ENCODE results near the gene CLUH. TPM values are rescaled to one million over a fixed set of nuclear protein-coding genes. Genes with fewer than 3 reads are reported as not detected.

Gene CLUH
- total RNA-seq, 1 experiment from 2014 or later = 161 TPM

DNA sequence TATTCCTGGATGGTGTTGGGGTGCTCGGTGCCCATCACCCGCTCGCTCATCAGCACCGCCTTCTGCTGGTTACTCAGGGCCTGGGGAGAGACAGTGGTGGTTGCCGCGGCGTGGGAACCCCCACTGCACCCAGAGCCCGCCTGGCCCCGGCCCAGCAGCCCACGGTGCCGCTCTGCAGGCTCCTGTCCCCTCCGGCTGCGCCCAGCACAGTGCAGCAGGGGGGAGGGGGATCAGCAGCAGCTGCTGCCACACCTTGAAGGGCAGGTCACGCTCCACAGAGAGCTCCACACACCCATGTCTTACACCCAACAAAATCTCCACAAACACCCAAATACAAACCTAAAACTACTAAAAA is 18.8 kb downstream of the CLUH start:
- H3K27ac Mint-ChIP-seq (ENCODE audit: unreplicated experiment) = no peak overlapping the region
- no peaks in the 10 kb centered on the region for H3K4me1 ChIP-seq
- H3K36me3 ChIP-seq (ENCODE audit: control insufficient read depth, insufficient read depth, low read length) = peaks cover 4% of the 10 kb centered on the region
- no TSS peak for BruUV-seq (replicated peaks)
- ChIA-PET POLR2A (interaction anchor here (0.6 kb wide), 1 partner anchor 1447 kb away, joined by 3 read pairs; no protein-coding TSS in a partner anchor), CTCF (no interaction called here)
- H3K9me3 ChIP-seq = no peaks in the 10 kb centered on the region
- H3K9me3 Mint-ChIP-seq (ENCODE audit: unreplicated experiment) = no peaks in the 10 kb centered on the region
- H3K27me3 Mint-ChIP-seq (ENCODE audit: insufficient read depth, unreplicated experiment) = no peaks in the 10 kb centered on the region
- TF ChIP-seq, protein P1, sequence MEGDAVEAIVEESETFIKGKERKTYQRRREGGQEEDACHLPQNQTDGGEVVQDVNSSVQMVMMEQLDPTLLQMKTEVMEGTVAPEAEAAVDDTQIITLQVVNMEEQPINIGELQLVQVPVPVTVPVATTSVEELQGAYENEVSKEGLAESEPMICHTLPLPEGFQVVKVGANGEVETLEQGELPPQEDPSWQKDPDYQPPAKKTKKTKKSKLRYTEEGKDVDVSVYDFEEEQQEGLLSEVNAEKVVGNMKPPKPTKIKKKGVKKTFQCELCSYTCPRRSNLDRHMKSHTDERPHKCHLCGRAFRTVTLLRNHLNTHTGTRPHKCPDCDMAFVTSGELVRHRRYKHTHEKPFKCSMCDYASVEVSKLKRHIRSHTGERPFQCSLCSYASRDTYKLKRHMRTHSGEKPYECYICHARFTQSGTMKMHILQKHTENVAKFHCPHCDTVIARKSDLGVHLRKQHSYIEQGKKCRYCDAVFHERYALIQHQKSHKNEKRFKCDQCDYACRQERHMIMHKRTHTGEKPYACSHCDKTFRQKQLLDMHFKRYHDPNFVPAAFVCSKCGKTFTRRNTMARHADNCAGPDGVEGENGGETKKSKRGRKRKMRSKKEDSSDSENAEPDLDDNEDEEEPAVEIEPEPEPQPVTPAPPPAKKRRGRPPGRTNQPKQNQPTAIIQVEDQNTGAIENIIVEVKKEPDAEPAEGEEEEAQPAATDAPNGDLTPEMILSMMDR (IDR thresholded peaks at IDR 0.05; ENCODE audit: insufficient read depth in 1 of 2, low read depth in 1 of 2, low read length in 1 of 2, severe bottlenecking in 1 of 2, unreplicated experiment in 1 of 2) = no peak
- no peak for DNase-seq
- intact Hi-C loops (cut with micrococcal nuclease; ENCODE audit: unreplicated experiment) = no loop called here
- H3K4me1 Mint-ChIP-seq (ENCODE audit: low read depth, unreplicated experiment) = no peaks in the 10 kb centered on the region
- no peak overlapping the region for H3K4me3 Mint-ChIP-seq (ENCODE audit: unreplicated experiment)
- H3K27me3 ChIP-seq (replicated peaks; ENCODE audit: control insufficient read depth, insufficient read depth, low read length) = no peaks in the 10 kb centered on the region
- no peak overlapping the region for H3K4me3 ChIP-seq (ENCODE audit: low read depth, low read length)
- H3K36me3 Mint-ChIP-seq (ENCODE audit: insufficient read depth, unreplicated experiment) = peaks cover 82% of the 10 kb centered on the region

DNA sequence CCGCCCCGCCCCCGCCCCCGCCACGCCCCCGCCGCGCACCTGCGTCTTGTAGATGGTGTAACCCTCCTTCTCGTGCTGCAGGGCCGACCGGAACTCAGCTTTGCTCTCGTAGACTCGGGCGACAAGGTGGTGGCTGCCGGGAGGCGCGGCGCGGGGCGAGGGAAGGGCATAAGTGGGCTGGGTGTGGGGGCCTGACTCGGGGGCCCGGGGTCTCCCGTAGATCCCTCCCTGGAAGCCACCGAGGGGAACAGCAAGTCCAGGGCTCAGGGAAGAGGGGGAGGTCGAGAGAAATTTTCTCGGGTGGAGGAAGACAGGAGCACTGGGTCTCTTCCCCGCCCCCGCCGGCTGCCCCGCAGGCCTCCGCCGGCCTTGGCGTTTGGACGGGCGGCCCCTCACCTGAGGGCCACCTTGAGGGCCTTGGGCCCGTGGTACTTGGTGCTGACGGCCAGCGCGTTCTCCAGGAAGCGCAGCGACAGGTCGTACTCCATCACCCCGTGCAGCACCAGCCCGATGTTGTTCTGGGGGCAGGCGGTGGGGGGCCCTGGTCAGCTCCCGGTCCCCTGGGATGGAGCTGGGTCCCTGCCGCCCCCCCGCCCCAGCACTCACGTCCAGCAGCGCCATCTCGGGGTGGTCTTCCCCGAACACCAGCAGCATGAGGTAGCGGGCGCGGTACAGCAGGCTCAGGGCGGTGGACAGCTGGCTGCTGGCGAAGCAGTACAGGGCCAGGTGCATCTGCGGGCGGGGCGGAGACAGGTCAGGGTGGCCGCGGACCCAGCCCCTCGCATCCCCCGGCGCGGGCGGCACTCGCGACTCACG is 19.4 kb downstream of the CLUH start:
- TF ChIP-seq, protein P1 (IDR thresholded peaks at IDR 0.05; ENCODE audit: insufficient read depth in 1 of 2, low read depth in 1 of 2, low read length in 1 of 2, severe bottlenecking in 1 of 2, unreplicated experiment in 1 of 2) = no peak
- intact Hi-C loops (cut with micrococcal nuclease; ENCODE audit: unreplicated experiment) = no loop called here
- BruUV-seq (replicated peaks) = no TSS peak
- H3K4me3 ChIP-seq (ENCODE audit: low read depth, low read length) = no peak overlapping the region
- H3K27me3 ChIP-seq (replicated peaks; ENCODE audit: control insufficient read depth, insufficient read depth, low read length) = no peaks in the 10 kb centered on the region
- no peaks in the 10 kb centered on the region for H3K9me3 ChIP-seq
- Mint-ChIP-seq H3K36me3 (ENCODE audit: insufficient read depth, unreplicated experiment) (peaks cover 82% of the 10 kb centered on the region), H3K4me3 (ENCODE audit: unreplicated experiment) (no peak overlapping the region), H3K27me3 (ENCODE audit: insufficient read depth, unreplicated experiment) (no peaks in the 10 kb centered on the region), H3K27ac (ENCODE audit: unreplicated experiment) (no peak overlapping the region), H3K4me1 (ENCODE audit: low read depth, unreplicated experiment) (no peaks in the 10 kb centered on the region), H3K9me3 (ENCODE audit: unreplicated experiment) (no peaks in the 10 kb centered on the region)
- H3K36me3 ChIP-seq (ENCODE audit: control insufficient read depth, insufficient read depth, low read length) = peaks cover 2% of the 10 kb centered on the region
- no peaks in the 10 kb centered on the region for H3K4me1 ChIP-seq
- ChIA-PET POLR2A (interaction anchor here (0.6 kb wide), 1 partner anchor 1448 kb away, joined by 3 read pairs; no protein-coding TSS in a partner anchor), CTCF (no interaction called here)
- DNase-seq = no peak

DNA sequence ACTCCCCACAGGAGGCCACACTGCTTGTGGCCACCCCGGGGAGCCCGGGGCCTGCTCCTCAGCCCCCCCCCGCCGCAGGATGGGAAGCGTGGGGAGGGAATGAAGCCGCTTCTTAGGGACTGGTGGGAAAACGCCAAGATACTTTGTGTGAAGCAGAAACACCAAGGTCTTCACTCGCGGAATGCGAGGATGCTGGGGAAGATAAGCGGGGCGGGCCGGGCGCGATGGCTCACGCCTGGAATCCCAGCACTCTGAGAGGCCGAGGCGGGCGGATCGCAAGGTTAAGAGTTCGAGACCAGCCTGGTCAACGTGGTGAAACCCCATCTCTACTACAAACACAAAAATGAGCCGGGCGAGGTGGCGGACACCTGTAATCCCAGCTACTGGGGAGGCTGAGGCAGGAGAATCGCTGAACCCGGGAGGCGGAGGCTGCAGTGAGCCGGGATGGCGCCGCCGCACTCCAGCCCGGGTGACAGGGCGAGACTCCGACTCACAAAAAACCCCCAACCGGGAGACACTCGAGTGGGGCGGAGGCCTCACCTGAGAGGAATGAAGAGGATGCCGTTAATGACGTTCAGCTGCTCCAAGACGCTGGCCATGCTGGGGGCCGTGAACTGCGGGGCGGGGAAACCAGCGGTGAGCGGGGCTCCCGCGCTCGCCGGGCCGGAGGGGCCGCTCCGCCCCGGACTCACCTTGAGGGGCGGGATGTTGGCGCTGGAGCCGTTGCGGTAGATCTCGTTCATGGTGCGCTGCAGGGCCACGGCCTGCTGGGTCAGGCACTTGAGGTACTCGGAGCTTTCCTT is 20.3 kb downstream of the CLUH start:
- no peaks in the 10 kb centered on the region for H3K4me1 Mint-ChIP-seq (ENCODE audit: low read depth, unreplicated experiment)
- no peaks in the 10 kb centered on the region for H3K4me1 ChIP-seq
- ChIA-PET POLR2A (no interaction called here), CTCF (no interaction called here)
- no peaks in the 10 kb centered on the region for H3K27me3 ChIP-seq (replicated peaks; ENCODE audit: control insufficient read depth, insufficient read depth, low read length)
- no peak for DNase-seq
- TF ChIP-seq, protein P1 (IDR thresholded peaks at IDR 0.05; ENCODE audit: insufficient read depth in 1 of 2, low read depth in 1 of 2, low read length in 1 of 2, severe bottlenecking in 1 of 2, unreplicated experiment in 1 of 2) = no peak
- BruUV-seq (replicated peaks) = no TSS peak
- no peaks in the 10 kb centered on the region for H3K9me3 Mint-ChIP-seq (ENCODE audit: unreplicated experiment)
- no peak overlapping the region for H3K4me3 Mint-ChIP-seq (ENCODE audit: unreplicated experiment)
- no peak overlapping the region for H3K4me3 ChIP-seq (ENCODE audit: low read depth, low read length)
- H3K36me3 Mint-ChIP-seq (ENCODE audit: insufficient read depth, unreplicated experiment) = peaks cover 78% of the 10 kb centered on the region
- peaks cover 2% of the 10 kb centered on the region for H3K36me3 ChIP-seq (ENCODE audit: control insufficient read depth, insufficient read depth, low read length)
- no peak overlapping the region for H3K27ac Mint-ChIP-seq (ENCODE audit: unreplicated experiment)
- H3K27me3 Mint-ChIP-seq (ENCODE audit: insufficient read depth, unreplicated experiment) = no peaks in the 10 kb centered on the region
- H3K9me3 ChIP-seq = no peaks in the 10 kb centered on the region
- intact Hi-C loops (cut with micrococcal nuclease; ENCODE audit: unreplicated experiment) = no loop called here
